ENCODE results near the gene LARP4.
A peak's percentile ranks its signal among the peaks of the same experiment; 100 is the strongest.
"Not testable (repeated sequence)": the region's sequence is repeated elsewhere in the genome, so short reads cannot be mapped to it uniquely, and the experiment has no call there.

The LARP4 gene

GRCh38 chr12:50498119-50498518 is 97.4 kb downstream of the LARP4 start:
- not testable (repeated sequence) for DNase-seq

- peak; percentile 74 for DNase-seq
Measured at GRCh38 chr12:50504798-50505674, 104.4 kb downstream of the LARP4 start, which contains the start of gene DIP2B. TSS of gene DIP2B (plus strand) at chr12:50504985. CDS start at chr12:50505141, 156 bp downstream.

GRCh38 chr12:50505675-50506530 is 105.2 kb downstream of the LARP4 start:
- DNase-seq: no peak

- no peak for DNase-seq
Measured at GRCh38 chr12:50506753-50507473, 106.2 kb downstream of the LARP4 start.

GRCh38 chr12:50507474-50507838 is 106.8 kb downstream of the LARP4 start:
- DNase-seq: no peak

- no peak for DNase-seq
Measured at GRCh38 chr12:50507930-50508329, 107.2 kb downstream of the LARP4 start.

- DNase-seq: no peak
Measured at GRCh38 chr12:50508414-50508813, 107.7 kb downstream of the LARP4 start.

GRCh38 chr12:50508970-50509663 is 108.4 kb downstream of the LARP4 start:
- no peak for DNase-seq

- no peak for DNase-seq
Measured at GRCh38 chr12:50514526-50515276, 114.0 kb downstream of the LARP4 start.

- DNase-seq: no peak
Measured at GRCh38 chr12:50515587-50515986, 114.9 kb downstream of the LARP4 start.

- no peak for DNase-seq
Measured at GRCh38 chr12:50517421-50518048, 116.8 kb downstream of the LARP4 start.

GRCh38 chr12:50518090-50518489 is 117.4 kb downstream of the LARP4 start:
- no peak for DNase-seq

GRCh38 chr12:50519353-50519752 is 118.7 kb downstream of the LARP4 start:
- DNase-seq: no peak

GRCh38 chr12:50520416-50521207 is 119.9 kb downstream of the LARP4 start:
- DNase-seq: no peak

GRCh38 chr12:50521781-50522180 is 121.1 kb downstream of the LARP4 start:
- DNase-seq: not testable (repeated sequence)

GRCh38 chr12:50523772-50524171 is 123.1 kb downstream of the LARP4 start:
- no peak for DNase-seq

GRCh38 chr12:50524621-50525020 is 123.9 kb downstream of the LARP4 start:
- DNase-seq: no peak

GRCh38 chr12:50525422-50525821 is 124.7 kb downstream of the LARP4 start:
- DNase-seq: no peak

GRCh38 chr12:50527359-50527726 is 126.7 kb downstream of the LARP4 start:
- no peak for DNase-seq

GRCh38 chr12:50528800-50529199 is 128.1 kb downstream of the LARP4 start:
- no peak for DNase-seq
